ENCODE data around the gene FLNB.

FLNB gene

DNA sequence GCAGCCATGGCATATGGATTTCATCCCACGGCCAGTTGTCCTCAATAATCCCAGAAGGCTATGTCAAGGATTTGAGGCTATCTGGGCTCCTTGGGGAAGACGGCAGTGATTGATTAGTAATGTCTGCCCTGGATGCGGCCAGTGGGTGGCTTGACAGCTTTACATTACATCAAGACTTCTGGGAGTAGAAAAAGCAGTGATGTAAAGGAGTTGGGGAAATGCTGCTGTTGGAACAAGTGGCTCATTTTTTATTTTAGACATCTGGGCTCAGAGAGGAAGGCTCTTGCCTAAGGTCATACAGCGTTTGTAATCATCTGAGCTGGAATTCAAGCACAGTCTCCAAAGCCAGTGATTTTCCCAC is 94.1 kb downstream of the FLNB start:
- TF ChIP-seq, protein P1, sequence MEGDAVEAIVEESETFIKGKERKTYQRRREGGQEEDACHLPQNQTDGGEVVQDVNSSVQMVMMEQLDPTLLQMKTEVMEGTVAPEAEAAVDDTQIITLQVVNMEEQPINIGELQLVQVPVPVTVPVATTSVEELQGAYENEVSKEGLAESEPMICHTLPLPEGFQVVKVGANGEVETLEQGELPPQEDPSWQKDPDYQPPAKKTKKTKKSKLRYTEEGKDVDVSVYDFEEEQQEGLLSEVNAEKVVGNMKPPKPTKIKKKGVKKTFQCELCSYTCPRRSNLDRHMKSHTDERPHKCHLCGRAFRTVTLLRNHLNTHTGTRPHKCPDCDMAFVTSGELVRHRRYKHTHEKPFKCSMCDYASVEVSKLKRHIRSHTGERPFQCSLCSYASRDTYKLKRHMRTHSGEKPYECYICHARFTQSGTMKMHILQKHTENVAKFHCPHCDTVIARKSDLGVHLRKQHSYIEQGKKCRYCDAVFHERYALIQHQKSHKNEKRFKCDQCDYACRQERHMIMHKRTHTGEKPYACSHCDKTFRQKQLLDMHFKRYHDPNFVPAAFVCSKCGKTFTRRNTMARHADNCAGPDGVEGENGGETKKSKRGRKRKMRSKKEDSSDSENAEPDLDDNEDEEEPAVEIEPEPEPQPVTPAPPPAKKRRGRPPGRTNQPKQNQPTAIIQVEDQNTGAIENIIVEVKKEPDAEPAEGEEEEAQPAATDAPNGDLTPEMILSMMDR (conservative IDR thresholded peaks at IDR 0.05), result no peak
- H3K27ac ChIP-seq, result peak overlapping the region; percentile 48

DNA sequence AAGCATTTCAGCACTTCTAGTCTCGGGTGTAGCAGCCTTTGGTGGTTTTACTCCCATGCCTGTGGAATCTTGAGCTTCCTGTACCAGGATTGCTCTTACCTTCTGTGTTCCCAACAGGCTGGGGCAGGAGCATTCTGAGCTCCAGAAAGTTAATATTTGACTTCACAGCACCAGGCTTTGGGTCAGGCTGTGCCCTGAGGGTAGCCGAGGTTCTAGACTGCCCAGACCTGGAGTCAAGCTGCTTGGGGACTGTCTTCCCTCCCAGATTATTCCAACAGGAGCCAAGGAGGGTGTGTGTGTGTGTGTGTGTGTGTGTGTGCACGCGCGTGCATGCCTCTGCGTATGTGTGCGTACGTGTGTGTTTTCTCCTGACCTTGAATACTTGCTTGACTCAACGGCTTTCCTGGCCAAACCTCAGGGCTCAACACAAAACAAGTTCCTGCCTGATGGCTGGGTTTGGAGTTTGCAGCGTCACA is 94.8 kb downstream of the FLNB start:
- TF ChIP-seq, protein P1 (conservative IDR thresholded peaks at IDR 0.05), result no peak
- H3K27ac ChIP-seq, result peak overlapping the region; percentile 48

DNA sequence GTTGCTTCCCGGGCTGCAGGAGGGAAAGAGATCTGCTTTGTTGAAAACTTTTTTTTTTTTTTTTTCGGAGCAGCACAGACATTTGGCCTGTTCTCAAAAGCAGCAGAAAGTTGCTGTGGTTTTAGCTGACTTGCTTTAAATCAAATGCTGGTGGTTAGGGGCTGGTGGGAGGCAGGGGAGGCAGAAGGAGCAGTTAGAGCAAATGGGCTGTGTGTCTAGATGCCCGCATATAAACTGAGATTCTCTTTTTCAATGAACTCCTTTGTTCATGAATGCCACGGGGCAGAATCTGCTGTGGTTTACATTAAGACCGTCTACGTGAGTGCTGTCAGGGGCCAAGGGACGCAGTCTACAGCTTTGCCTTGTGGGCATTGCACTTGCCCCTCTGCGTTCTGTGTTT is 95.9 kb downstream of the FLNB start:
- TF ChIP-seq, protein P1 (conservative IDR thresholded peaks at IDR 0.05), result no peak
- H3K27ac ChIP-seq, result peak overlapping the region; percentile 48; the same call in 1 of the 2 replicates

DNA sequence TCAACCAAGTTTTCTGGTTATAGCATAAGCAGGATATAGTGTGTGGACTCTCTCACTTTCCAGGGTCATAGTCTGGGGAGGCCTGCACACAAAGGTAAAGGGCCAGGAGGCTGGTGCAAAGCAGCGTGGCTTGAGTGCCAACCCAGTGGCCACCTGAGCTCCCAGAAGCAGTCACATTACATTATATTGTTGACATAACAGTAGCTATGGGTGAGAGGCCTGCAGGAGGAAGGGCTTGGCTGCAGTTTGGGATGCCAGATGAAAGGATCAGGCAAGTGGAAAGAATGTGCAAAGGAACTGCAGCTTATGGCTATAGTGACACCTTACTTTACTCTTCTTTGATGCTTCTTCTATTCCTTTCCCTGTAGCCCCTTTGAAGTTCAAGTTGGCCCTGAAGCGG is 96.5 kb downstream of the FLNB start:
- no peak overlapping the region for H3K27ac ChIP-seq
- TF ChIP-seq, protein P1 (conservative IDR thresholded peaks at IDR 0.05), result no peak

DNA sequence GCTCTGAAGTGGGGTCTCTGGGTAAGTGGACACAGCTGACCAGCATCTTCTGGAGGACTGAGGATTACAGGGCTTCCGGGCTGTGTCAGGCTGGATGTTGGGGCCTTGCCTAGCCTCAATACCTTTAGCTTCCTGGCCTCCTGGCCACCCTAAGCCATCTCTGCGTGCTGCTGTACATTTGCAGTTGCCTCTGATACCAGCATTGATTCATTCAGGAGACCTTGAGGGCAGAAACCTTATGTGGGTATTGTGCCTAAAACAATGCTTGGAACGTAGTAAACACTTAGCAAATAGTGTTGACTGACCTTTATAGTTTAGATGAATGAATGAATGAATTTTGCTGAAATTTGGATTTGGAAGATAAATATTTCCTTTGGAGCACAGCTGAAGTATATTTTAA is 97.0 kb downstream of the FLNB start:
- H3K27ac ChIP-seq, result no peak overlapping the region
- TF ChIP-seq, protein P1 (conservative IDR thresholded peaks at IDR 0.05), result no peak

DNA sequence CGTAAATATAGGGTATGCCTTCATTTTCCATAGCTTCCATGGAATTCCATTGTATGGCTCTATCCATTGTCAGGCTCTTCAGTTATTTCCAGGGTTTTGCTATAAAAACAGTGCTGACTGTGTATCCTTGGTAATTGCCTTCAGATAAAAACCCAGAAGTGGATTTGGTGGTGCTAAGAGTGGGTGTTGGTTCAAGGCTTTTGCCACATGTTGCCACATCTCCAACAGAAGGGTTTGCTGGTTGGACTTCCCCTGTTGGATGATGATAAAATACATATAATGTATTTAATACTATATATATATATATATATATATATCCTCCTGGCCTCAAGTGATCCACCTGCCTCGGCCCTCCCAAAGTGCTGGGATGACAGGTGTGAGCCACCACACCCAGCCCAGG is 97.8 kb downstream of the FLNB start:
- no peak overlapping the region for H3K27ac ChIP-seq
- TF ChIP-seq, protein P1 (conservative IDR thresholded peaks at IDR 0.05), result no peak

DNA sequence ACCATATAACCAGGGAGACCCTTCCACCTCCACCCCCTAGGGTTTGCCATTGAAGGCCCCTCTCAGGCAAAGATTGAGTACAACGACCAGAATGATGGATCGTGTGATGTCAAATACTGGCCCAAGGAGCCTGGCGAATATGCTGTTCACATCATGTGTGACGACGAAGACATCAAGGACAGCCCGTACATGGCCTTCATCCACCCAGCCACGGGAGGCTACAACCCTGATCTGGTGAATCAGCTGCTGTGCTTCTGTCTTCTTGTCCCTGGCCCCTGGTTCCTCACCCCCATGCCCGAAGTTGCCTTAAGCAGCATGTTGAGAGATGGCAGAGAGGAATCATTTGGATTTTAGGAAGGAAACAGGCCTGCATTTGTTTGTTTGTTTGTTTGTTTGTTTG is 98.4 kb downstream of the FLNB start:
- 0 out of 2 replicates have a peak overlapping the region, but pooled peaks have one; percentile 92 for H3K27ac ChIP-seq
- TF ChIP-seq, protein P1 (conservative IDR thresholded peaks at IDR 0.05), result no peak

Measured in VCaP (cell line).